Epithelial cell of proximal tubule (primary cell): ENCODE data around the gene SLC47A1. TPM values are rescaled to one million over a fixed set of nuclear protein-coding genes. Genes with fewer than 3 reads are reported as not detected.

Experiments used
- DNase-seq: peaks from one replicate; pipeline ENCODE4 v3.0.0-alpha.2; 2011; ENCODE audit warnings: low read depth
- H3K4me3 ChIP-seq: 2 replicates; pipeline ENCODE4 v1.5.1; 2011; ENCODE audit warnings: low read depth, mild to moderate bottlenecking, low read length
- total RNA-seq: library from RNA; depleted of rRNA; stranded (reverse); fragments of >200 nt; gene quantifications from 2 replicates; pipeline ENCODE4 v1.2.3, GENCODE V29; 2015
- TF ChIP-seq, protein P1 (sequence below): conservative IDR thresholded peaks from 2 replicates; pipeline ENCODE4 v1.5.1; 2012; ENCODE audit warnings: low read depth, mild to moderate bottlenecking, low read length

The SLC47A1 gene
- total RNA-seq, 1 donor from 2014 or later, result 0.52 TPM

DNA sequence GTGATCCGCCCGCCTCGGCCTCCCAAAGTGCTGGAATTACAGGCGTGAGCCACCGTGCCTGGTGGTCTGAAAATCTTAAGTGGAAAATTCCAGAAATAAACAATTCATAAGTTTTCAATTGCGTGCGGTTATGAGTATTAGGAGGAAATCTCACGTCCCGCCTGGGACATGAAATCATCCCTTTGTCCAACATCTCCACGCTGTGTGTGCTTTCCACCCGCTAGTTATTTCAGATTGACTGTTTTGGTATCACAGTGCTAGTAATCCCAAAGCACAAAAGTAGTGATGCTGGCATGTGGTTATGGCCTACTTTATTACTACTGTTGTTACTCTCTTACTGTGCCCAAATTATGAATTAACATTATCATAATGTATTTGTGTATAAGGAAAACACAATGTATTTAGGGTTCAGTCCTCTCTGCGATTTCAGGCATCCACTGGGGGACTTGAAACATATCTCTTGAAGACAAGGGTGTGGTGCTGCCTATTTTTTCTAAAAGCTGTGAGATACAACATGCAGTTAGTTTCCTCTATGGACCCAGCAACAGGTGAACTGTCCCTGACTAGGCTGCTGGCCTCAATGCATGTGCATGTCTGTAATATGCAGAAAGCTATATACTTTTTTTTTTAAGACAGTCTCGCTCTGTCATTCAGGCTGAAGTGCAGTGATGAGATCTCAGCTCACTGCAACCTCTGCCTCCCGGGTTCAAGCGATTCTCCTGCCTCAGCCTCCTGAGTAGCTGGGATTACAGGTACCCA, 32.3 kb downstream of the SLC47A1 start:
- H3K4me3 ChIP-seq, result no peak overlapping the region
- TF ChIP-seq, protein P1, sequence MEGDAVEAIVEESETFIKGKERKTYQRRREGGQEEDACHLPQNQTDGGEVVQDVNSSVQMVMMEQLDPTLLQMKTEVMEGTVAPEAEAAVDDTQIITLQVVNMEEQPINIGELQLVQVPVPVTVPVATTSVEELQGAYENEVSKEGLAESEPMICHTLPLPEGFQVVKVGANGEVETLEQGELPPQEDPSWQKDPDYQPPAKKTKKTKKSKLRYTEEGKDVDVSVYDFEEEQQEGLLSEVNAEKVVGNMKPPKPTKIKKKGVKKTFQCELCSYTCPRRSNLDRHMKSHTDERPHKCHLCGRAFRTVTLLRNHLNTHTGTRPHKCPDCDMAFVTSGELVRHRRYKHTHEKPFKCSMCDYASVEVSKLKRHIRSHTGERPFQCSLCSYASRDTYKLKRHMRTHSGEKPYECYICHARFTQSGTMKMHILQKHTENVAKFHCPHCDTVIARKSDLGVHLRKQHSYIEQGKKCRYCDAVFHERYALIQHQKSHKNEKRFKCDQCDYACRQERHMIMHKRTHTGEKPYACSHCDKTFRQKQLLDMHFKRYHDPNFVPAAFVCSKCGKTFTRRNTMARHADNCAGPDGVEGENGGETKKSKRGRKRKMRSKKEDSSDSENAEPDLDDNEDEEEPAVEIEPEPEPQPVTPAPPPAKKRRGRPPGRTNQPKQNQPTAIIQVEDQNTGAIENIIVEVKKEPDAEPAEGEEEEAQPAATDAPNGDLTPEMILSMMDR, result no peak
- no peak for DNase-seq

DNA sequence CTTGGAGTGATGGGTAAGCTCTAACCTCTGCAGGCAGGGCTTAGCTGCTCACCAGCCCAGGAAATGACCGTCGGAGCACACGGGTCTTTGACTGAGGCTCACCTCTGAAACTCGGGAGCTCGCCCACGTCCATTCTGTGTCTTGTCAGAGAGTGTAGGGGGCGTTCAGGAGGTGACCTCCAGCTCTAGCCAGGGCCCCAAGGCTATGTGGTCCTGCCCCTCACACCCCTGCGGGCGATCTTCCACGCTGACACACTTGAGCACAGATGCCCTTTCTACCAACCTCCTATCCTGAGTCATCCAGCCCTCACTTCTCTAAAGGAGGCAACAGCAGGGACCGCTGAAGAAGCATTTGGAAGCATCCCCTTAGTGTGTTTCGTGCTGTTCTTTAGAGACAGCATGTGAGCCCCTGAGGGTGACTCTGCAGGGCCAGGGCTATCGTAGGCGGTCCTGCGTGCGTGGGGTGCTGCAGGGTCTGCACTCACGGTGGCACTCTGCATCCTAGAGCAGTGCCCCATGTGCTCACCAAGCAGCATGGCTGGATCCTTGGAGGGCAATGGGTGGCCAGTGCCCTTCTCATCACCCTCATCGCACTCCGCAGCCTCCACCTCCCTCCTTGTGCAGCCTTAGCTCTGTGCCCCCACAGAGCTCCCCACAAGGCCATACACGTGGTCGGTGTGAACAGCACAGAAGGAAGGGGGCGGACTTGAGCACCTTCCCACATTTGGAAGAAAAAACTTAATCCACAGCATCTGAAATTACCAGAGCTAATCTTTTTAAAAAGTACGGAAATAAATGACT, 33.8 kb downstream of the SLC47A1 start:
- no peak for DNase-seq
- TF ChIP-seq, protein P1, result no peak
- H3K4me3 ChIP-seq, result no peak overlapping the region

DNA sequence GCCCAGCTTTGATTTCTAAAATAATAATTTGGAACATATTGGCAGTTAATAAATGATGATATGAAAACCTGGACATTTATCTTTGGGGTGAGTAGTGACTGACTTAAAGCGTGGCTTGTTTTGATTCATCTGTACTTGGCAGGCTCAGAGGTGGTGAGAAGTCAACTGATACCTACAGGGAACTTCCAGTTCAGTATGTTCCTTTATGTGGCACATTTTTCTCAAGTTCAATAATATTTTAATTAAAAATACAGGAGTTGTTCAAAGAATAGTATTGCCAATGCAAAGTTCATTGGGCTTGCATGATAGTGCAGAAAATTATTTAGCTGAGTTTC, 34.3 kb downstream of the SLC47A1 start:
- TF ChIP-seq, protein P1, result no peak
- no peak for DNase-seq
- no peak overlapping the region for H3K4me3 ChIP-seq

DNA sequence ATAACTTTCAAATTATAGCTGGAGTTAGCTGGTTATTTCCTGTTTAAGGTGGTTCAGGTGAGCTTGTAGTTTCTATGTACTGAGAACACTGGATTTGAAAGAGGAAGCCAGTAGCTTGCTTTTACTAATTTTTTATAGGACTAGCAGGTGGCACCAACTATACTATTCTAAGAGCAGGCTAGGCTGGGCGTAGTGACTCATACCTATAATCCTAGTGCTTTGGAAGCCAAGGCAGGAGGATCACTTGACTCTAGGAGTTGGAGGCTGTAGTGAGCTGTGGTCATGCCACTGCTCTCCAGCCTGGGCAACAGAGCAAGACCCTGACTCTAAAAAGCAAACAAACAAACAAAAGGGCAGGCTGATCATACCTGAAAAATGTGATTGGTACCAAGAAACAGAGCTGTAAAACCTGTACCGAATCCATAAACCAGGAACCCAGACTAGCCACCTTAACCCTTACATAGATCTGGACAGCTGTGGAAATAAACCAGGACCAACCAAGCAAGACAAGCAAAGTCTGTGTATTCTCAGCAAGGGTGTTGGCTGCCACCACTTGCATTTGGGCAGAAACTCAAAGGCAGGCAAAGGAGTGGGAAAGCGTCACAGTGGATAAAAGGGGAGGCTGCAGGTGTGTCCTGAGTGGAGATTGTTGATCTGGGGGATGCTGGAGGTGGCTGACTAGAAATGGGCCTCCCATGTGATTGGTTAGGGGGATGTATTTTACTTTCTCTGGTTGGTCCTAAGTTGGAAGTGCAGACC, 36.3 kb downstream of the SLC47A1 start:
- no peak for DNase-seq
- TF ChIP-seq, protein P1, result no peak
- no peak overlapping the region for H3K4me3 ChIP-seq

DNA sequence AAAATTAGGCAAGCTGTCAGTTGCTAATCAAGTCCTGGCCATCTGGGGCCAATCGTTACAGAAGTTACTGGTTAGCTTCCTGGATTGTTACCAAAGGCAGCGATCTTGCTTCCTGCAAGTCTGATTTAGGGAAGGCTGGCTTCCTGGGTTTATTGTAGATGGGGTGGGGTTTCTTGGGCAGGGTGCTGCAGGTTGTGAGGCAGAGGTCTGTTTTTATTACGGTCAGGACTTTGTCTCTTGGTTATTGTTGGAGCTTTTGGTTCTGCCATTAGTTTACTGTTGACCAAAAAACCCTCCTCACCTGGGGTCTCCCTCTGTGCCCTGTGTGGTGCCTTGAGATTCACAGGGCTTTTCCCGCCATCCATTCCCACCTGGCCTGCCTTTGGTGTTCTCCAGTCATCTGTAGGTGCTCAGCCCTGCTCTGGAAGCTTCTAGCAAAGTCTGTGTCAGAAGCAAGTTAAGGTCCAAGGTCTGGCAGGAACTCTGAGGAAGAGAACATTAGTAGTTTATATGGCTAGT, 36.9 kb downstream of the SLC47A1 start:
- TF ChIP-seq, protein P1, result no peak
- DNase-seq, result no peak
- H3K4me3 ChIP-seq, result no peak overlapping the region

DNA sequence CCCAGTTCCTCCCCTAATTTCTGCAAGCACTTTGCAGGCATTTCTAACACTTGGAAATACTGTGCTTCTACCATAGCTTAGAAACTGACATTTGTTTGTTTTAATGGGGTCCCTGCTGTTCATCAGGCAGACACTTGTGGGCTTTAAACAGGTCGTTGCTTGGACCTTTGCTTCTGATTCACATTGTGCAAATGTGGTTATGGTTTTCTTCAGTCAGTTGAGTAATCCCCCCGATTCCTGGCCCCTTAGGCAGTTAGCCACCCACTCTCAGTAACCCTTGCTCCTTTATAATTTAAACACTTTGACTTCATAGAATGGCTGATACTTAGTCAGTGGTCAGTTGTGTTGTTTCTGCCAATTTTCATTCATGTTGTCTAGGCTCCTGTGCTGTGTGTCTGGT, 39.4 kb downstream of the SLC47A1 start:
- DNase-seq, result no peak
- H3K4me3 ChIP-seq, result no peak overlapping the region
- TF ChIP-seq, protein P1, result no peak
